Epithelial cell of proximal tubule (primary cell): ENCODE results near the gene RMRP. TPM values are rescaled to one million over a fixed set of nuclear protein-coding genes. Genes with fewer than 3 reads are reported as not detected.

Experiments used
- DNase-seq: peaks from one replicate; pipeline ENCODE4 v3.0.0-alpha.2; 2011; ENCODE audit warnings: low read depth
- H3K4me3 ChIP-seq: 2 replicates; pipeline ENCODE4 v1.5.1; 2011; ENCODE audit warnings: low read depth, mild to moderate bottlenecking, low read length
- CTCF ChIP-seq: conservative IDR thresholded peaks from 2 replicates; pipeline ENCODE4 v1.5.1; 2012; ENCODE audit warnings: low read depth, mild to moderate bottlenecking, low read length
- total RNA-seq: library from RNA; depleted of rRNA; stranded (reverse); fragments of >200 nt; gene quantifications from 2 replicates; pipeline ENCODE4 v1.2.3, GENCODE V29; 2015

The RMRP gene
- total RNA-seq, 1 donor from 2014 or later = 3,154 TPM

- H3K4me3 ChIP-seq = no peak overlapping the region
- no peak for DNase-seq
- TF ChIP-seq CTCF = no peak
Measured at GRCh38 chr9:35700942-35701341, 43.1 kb upstream of the RMRP start.

- TF ChIP-seq CTCF = no peak
- no peak for DNase-seq
- no peak overlapping the region for H3K4me3 ChIP-seq
Measured at GRCh38 chr9:35700031-35700430, 42.2 kb upstream of the RMRP start.

- DNase-seq = no peak
- H3K4me3 ChIP-seq = no peak overlapping the region
- TF ChIP-seq CTCF = no peak
Measured at GRCh38 chr9:35698231-35698630, 40.4 kb upstream of the RMRP start.

- no peak overlapping the region for H3K4me3 ChIP-seq
- no peak for TF ChIP-seq CTCF
- no peak for DNase-seq
Measured at GRCh38 chr9:35697486-35697885, 39.7 kb upstream of the RMRP start.

- no peak for DNase-seq
- no peak overlapping the region for H3K4me3 ChIP-seq
- peak; percentile 90 for TF ChIP-seq CTCF
Measured at GRCh38 chr9:35696520-35697215, 38.8 kb upstream of the RMRP start.

GRCh38 chr9:35695943-35696401 lies 38.2 kb upstream of the RMRP start:
- no peak for TF ChIP-seq CTCF
- DNase-seq = no peak
- H3K4me3 ChIP-seq = no peak overlapping the region

GRCh38 chr9:35691757-35692301 lies 34.0 kb upstream of the RMRP start:
- no peak for TF ChIP-seq CTCF
- no peak overlapping the region for H3K4me3 ChIP-seq
- DNase-seq = no peak
